ENCODE measurements around the gene MYNN. TPM values are rescaled to one million over a fixed set of nuclear protein-coding genes. Genes with fewer than 3 reads are reported as not detected.
A peak's percentile ranks its signal among the peaks of the same experiment; 100 is the strongest.

The MYNN gene
- total RNA-seq, 1 donor from 2014 or later = 13.0 TPM

GRCh38 chr3:169825316-169825715 is 52.1 kb downstream of the MYNN start:
- DNase-seq (ENCODE audit: low spot score) = no peak
- H3K27me3 Mint-ChIP-seq (ENCODE audit: unreplicated experiment) = no peaks in the 10 kb centered on the region
- H3K4me3 Mint-ChIP-seq (ENCODE audit: unreplicated experiment) = no peak overlapping the region
- no peak overlapping the region for H3K27ac Mint-ChIP-seq (ENCODE audit: unreplicated experiment)
- TF ChIP-seq, protein P1, sequence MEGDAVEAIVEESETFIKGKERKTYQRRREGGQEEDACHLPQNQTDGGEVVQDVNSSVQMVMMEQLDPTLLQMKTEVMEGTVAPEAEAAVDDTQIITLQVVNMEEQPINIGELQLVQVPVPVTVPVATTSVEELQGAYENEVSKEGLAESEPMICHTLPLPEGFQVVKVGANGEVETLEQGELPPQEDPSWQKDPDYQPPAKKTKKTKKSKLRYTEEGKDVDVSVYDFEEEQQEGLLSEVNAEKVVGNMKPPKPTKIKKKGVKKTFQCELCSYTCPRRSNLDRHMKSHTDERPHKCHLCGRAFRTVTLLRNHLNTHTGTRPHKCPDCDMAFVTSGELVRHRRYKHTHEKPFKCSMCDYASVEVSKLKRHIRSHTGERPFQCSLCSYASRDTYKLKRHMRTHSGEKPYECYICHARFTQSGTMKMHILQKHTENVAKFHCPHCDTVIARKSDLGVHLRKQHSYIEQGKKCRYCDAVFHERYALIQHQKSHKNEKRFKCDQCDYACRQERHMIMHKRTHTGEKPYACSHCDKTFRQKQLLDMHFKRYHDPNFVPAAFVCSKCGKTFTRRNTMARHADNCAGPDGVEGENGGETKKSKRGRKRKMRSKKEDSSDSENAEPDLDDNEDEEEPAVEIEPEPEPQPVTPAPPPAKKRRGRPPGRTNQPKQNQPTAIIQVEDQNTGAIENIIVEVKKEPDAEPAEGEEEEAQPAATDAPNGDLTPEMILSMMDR (IDR thresholded peaks at IDR 0.05; ENCODE audit: unreplicated experiment) = no peak
- no peaks in the 10 kb centered on the region for H3K9me3 Mint-ChIP-seq (ENCODE audit: unreplicated experiment)
- no peaks in the 10 kb centered on the region for H3K36me3 Mint-ChIP-seq (ENCODE audit: low read depth, unreplicated experiment)
- H3K4me1 Mint-ChIP-seq (ENCODE audit: unreplicated experiment) = peaks cover 28% of the 10 kb centered on the region

- Mint-ChIP-seq H3K36me3 (ENCODE audit: low read depth, unreplicated experiment) (no peaks in the 10 kb centered on the region), H3K4me1 (ENCODE audit: unreplicated experiment) (peaks cover 31% of the 10 kb centered on the region), H3K4me3 (ENCODE audit: unreplicated experiment) (no peak overlapping the region), H3K27me3 (ENCODE audit: unreplicated experiment) (no peaks in the 10 kb centered on the region), H3K9me3 (ENCODE audit: unreplicated experiment) (no peaks in the 10 kb centered on the region), H3K27ac (ENCODE audit: unreplicated experiment) (no peak overlapping the region)
- TF ChIP-seq, protein P1 (IDR thresholded peaks at IDR 0.05; ENCODE audit: unreplicated experiment) = no peak
- DNase-seq (ENCODE audit: low spot score) = no peak
These were observed 54.5 kb downstream of the MYNN start for GRCh38 chr3:169827712-169828111.

DNA sequence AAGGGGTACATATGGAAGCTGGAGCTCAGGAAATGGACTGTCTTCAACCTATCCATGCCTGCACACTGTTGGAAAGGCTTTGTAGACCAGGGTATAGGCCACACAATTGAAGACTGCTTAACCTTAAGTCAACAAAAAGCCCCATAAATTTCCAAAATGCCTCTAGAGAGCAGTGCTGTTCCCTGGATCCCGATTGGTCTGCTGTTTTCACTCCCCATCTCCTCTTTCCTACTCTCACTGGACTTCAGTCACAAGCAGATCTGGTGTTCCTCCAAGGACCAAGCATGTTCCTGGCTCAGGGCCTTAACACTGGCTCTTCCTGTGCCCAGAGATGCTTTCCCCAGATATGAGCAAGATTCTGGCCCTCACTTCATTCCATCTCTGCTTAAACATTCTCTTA is 62.3 kb downstream of the MYNN start:
- H3K27me3 Mint-ChIP-seq (ENCODE audit: unreplicated experiment) = no peaks in the 10 kb centered on the region
- H3K36me3 Mint-ChIP-seq (ENCODE audit: low read depth, unreplicated experiment) = no peaks in the 10 kb centered on the region
- DNase-seq (ENCODE audit: low spot score) = no peak
- H3K9me3 Mint-ChIP-seq (ENCODE audit: unreplicated experiment) = no peaks in the 10 kb centered on the region
- H3K27ac Mint-ChIP-seq (ENCODE audit: unreplicated experiment) = no peak overlapping the region
- peaks cover 21% of the 10 kb centered on the region for H3K4me1 Mint-ChIP-seq (ENCODE audit: unreplicated experiment)
- no peak overlapping the region for H3K4me3 Mint-ChIP-seq (ENCODE audit: unreplicated experiment)
- TF ChIP-seq, protein P1 (IDR thresholded peaks at IDR 0.05; ENCODE audit: unreplicated experiment) = no peak

DNA sequence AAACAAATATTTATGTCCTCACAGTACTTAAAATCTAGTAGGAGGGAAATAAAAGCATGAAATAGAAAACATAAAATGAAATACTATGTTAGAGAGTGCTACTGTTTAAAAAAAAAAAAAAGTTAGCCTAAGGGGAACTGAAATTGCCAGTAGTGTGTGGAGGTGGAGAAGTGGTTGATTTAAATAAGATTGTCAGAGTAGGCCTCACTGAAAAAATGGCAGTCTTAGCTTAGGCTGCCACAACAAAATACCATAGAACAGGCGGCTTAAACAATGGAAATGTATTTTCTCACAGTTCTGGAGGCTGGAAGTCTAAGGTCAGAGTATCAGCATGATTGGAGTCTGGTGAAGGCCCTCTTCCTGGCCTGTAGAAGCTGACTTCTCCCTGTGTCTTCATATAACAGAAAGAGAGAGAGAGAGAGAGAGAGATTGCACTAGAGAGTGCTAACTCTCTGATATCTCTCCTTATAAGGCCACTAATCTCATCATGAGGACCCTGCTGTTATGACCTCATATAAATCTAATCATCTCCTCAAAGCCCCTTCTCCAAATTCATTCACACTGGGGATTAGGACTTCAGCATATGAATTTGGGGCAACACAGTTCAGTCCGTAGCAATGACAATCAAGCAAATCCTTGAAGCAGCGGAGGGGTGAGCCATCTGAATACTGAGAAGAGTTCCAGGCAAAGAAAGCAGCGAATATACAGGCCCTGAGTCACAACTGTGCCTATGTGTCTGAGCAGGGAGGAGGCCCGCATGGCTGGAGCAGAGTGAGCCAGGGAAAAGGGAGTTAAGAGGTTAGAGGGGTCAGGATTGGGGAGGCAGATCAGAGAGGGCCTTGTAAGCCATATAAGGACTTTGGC is 63.1 kb downstream of the MYNN start:
- Mint-ChIP-seq H3K4me3 (ENCODE audit: unreplicated experiment) (peak overlapping the region; percentile 22), H3K4me1 (ENCODE audit: unreplicated experiment) (peaks cover 20% of the 10 kb centered on the region), H3K27ac (ENCODE audit: unreplicated experiment) (peak overlapping the region; percentile 61), H3K9me3 (ENCODE audit: unreplicated experiment) (no peaks in the 10 kb centered on the region), H3K27me3 (ENCODE audit: unreplicated experiment) (no peaks in the 10 kb centered on the region), H3K36me3 (ENCODE audit: low read depth, unreplicated experiment) (no peaks in the 10 kb centered on the region)
- TF ChIP-seq, protein P1 (IDR thresholded peaks at IDR 0.05; ENCODE audit: unreplicated experiment) = no peak
- DNase-seq (ENCODE audit: low spot score) = no peak

- Mint-ChIP-seq H3K36me3 (ENCODE audit: low read depth, unreplicated experiment) (no peaks in the 10 kb centered on the region), H3K9me3 (ENCODE audit: unreplicated experiment) (no peaks in the 10 kb centered on the region), H3K4me3 (ENCODE audit: unreplicated experiment) (no peak overlapping the region), H3K27ac (ENCODE audit: unreplicated experiment) (peak overlapping the region; percentile 61), H3K4me1 (ENCODE audit: unreplicated experiment) (peaks cover 20% of the 10 kb centered on the region), H3K27me3 (ENCODE audit: unreplicated experiment) (no peaks in the 10 kb centered on the region)
- no peak for DNase-seq (ENCODE audit: low spot score)
- TF ChIP-seq, protein P1 (IDR thresholded peaks at IDR 0.05; ENCODE audit: unreplicated experiment) = no peak
These were observed 63.7 kb downstream of the MYNN start for GRCh38 chr3:169836942-169837275.
